ENCODE data around the gene IFITM10.
"Not testable (repeated sequence)": the region's sequence is repeated elsewhere in the genome, so short reads cannot be mapped to it uniquely, and the experiment has no call there.

Gene IFITM10

DNA sequence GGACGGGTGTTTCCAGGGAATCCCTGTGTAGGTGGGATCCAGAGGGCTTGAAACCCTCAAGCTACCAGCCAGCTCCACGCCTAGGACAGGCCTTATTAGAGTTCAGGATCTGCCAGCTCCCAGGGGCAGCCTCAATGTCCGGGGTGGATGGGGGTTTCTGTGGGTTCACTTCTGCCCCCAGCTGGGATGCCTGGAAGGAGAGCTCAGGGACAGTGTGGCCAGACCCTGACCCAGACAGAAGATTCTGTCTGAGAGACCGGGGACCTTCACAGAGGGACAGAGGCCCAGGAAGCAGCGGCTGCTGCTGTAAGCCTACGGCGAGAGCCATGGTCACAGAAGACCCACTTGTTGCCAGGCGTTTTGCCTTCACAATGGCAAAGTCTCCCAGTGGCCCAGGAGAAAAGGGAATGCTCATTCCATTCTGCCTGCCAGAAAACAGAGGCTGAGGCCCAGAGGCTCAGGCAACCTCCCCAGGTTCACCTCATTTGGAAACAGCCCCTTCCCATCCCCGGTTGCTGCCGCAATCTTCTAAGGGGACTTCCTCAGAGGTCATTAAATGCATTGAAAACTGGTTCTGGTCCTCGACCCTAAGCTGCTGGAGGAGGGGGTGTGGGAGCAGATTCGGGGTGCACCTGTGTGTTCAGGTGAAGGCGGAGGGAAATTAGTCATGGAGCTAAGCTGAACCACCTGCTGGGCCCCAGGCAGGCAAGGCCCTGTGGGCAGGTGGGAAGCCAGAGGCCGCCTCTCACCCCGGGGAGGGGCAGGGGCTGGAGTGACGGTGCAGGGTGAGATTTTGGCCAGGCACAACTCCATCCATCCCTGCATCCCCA is 58.3 kb downstream of the IFITM10 start:
- Histone ChIP-seq H4K20me1 (ENCODE audit: insufficient read depth) (no peaks in the 10 kb centered on the region), H3K27me3 (ENCODE audit: insufficient read depth, low read depth) (peaks cover 69% of the 10 kb centered on the region), H3K79me2 (ENCODE audit: insufficient read depth, low read depth) (no peaks in the 10 kb centered on the region), H3K9ac (no peak overlapping the region), H3K27ac (no peak overlapping the region), H3K4me1 (ENCODE audit: low read depth, poor library complexity, severe bottlenecking) (no peaks in the 10 kb centered on the region), H3K36me3 (ENCODE audit: insufficient read depth) (no peaks in the 10 kb centered on the region), H3K4me3 (IDR thresholded peaks at IDR 0.05; ENCODE audit: insufficient read depth, low read depth, low read length) (no peak overlapping the region), H2AFZ (ENCODE audit: low read depth) (no peak overlapping the region), H3K4me2 (no peak overlapping the region)
- TF ChIP-seq, protein P1, sequence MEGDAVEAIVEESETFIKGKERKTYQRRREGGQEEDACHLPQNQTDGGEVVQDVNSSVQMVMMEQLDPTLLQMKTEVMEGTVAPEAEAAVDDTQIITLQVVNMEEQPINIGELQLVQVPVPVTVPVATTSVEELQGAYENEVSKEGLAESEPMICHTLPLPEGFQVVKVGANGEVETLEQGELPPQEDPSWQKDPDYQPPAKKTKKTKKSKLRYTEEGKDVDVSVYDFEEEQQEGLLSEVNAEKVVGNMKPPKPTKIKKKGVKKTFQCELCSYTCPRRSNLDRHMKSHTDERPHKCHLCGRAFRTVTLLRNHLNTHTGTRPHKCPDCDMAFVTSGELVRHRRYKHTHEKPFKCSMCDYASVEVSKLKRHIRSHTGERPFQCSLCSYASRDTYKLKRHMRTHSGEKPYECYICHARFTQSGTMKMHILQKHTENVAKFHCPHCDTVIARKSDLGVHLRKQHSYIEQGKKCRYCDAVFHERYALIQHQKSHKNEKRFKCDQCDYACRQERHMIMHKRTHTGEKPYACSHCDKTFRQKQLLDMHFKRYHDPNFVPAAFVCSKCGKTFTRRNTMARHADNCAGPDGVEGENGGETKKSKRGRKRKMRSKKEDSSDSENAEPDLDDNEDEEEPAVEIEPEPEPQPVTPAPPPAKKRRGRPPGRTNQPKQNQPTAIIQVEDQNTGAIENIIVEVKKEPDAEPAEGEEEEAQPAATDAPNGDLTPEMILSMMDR (conservative IDR thresholded peaks at IDR 0.05; ENCODE audit: low read depth, low read length), result no peak

DNA sequence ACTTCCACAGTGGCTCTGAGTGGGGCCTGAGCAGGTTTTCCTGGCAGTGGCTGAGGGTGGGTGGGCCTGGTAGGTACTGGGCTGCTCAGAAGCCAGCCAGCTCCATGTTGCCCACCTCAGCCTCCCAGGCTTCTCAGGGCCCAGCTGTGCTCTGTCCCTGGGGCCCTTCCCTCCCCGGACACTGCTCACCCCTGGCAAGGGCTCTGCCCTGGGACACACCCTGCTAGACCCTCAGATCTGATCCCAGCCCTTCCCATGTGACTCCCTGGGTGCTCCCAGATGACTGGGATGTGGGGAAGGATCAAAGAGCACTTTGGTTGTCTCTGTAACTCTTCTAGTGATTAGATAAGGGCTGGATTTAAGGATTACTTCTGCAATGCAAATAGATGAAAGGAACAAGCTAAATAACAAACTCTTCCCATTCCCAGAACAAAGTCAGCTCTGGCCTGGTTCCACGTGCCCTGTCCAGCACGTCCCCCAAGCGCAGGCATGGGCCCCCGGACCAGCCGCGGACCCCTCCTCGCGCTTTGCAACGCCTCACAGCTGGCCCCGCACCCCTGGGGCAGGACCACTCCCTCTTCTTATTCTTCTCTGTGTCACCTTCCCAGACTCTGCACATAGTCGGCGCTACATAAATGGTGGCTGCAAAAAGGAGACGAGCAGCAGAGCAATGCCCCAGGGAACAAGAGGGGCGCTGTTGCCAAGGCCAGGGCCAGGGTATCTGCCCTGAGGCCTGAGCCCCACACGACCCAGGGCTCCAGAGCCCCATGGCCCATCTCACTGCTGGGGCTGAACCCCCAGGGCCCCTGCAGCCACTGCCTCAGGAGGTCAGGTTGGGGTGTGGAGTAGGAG is 59.1 kb downstream of the IFITM10 start:
- no peak overlapping the region for H2AFZ ChIP-seq (ENCODE audit: low read depth)
- no peak overlapping the region for H3K4me2 ChIP-seq
- H3K27ac ChIP-seq, result no peak overlapping the region
- no peak overlapping the region for H3K4me3 ChIP-seq (IDR thresholded peaks at IDR 0.05; ENCODE audit: insufficient read depth, low read depth, low read length)
- TF ChIP-seq, protein P1 (conservative IDR thresholded peaks at IDR 0.05; ENCODE audit: low read depth, low read length), result no peak
- no peaks in the 10 kb centered on the region for H3K79me2 ChIP-seq (ENCODE audit: insufficient read depth, low read depth)
- H4K20me1 ChIP-seq (ENCODE audit: insufficient read depth), result no peaks in the 10 kb centered on the region
- no peak overlapping the region for H3K9ac ChIP-seq
- H3K4me1 ChIP-seq (ENCODE audit: low read depth, poor library complexity, severe bottlenecking), result no peaks in the 10 kb centered on the region
- H3K27me3 ChIP-seq (ENCODE audit: insufficient read depth, low read depth), result peaks cover 60% of the 10 kb centered on the region
- no peaks in the 10 kb centered on the region for H3K36me3 ChIP-seq (ENCODE audit: insufficient read depth)

DNA sequence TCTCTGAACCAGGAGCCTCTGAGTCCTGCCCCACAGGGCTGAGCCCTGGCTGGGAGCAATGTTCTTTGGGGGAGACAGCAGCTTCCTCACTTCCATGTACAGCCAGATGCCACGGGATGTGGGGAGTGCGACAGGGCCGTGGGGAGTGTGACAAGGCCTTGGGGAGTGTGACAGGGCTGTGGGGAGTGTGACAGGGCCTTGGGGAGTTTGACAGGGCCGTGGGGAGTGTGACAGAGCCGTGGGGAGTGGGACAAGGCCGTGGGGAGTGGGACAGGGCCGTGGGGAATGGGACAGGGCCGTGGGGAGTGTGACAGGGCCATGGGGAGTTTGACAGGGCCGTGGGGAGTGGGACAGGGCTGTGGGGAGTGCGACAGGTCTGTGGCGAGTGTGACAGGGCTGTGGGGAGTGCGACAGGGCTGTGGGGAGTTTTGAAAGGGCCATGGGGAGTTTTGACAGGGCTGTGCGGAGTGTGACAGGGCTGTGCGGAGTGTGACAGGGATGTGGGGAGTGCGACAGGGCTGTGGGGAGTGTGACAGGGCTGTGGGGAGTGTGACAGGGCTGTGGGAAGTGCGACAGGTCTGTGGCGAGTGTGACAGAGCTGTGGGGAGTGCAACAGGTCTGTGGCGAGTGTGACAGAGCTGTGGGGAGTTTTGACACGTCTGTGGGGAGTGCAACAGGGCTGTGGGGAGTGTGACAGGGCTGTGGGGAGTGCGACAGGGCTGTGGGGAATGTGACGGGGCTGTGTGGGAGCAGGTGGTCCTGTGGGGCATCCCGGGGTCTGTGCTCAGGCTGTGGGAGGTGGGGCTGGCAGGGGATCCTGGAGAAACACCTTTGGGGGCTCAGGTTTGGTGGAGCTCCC is 60.0 kb downstream of the IFITM10 start:
- no peaks in the 10 kb centered on the region for H3K79me2 ChIP-seq (ENCODE audit: insufficient read depth, low read depth)
- H3K36me3 ChIP-seq (ENCODE audit: insufficient read depth), result no peaks in the 10 kb centered on the region
- H3K9ac ChIP-seq, result no peak overlapping the region
- TF ChIP-seq, protein P1 (conservative IDR thresholded peaks at IDR 0.05; ENCODE audit: low read depth, low read length), result no peak
- H3K4me3 ChIP-seq (IDR thresholded peaks at IDR 0.05; ENCODE audit: insufficient read depth, low read depth, low read length), result no peak overlapping the region
- no peak overlapping the region for H3K27ac ChIP-seq
- H4K20me1 ChIP-seq (ENCODE audit: insufficient read depth), result no peaks in the 10 kb centered on the region
- no peaks in the 10 kb centered on the region for H3K4me1 ChIP-seq (ENCODE audit: low read depth, poor library complexity, severe bottlenecking)
- H2AFZ ChIP-seq (ENCODE audit: low read depth), result no peak overlapping the region
- peaks cover 55% of the 10 kb centered on the region for H3K27me3 ChIP-seq (ENCODE audit: insufficient read depth, low read depth)
- no peak overlapping the region for H3K4me2 ChIP-seq

DNA sequence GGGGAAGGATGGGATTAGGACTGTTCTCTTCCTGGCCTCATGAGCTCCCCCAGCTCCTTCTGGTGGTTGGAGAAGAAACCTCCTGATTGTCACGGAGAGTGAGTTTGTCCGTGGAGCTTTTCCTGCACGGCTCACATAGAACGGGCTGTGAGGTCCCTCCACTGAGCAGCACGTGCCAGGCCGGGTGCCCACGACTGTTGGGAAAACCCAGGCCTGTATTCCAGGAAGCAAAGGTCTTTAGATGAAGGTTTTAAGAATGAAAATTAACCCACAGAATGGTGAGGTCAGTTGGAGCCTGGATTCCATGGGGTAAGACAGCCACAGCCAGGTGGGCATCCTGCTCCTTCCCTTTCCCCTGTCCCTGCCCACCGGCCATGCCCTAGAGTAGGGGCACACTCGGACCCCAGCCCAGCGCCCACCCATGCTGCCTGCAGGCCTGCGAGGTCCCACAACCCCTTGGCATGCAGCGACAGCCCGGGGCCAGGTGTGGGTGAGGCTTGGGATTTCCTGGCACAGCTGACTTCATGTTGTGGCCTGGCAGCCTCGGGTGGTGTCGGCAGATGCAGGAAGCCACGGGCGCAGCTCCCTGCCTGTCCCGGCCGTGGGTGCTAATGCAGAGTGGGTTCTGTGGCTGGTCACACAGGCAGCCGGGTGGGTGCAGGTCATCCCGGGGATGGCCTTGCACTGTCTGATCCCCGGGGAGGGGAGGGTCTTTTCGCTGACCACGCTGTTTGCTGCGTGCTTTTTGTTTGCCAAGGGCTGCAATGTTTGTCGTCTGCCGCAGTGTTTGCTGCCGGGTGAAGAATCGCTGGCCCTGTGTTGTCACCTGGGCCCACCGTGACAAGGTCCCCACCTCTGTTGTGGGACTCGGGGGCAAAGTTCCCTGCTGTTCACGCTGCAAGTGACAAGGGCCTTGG is 60.9 kb downstream of the IFITM10 start:
- H3K4me3 ChIP-seq (IDR thresholded peaks at IDR 0.05; ENCODE audit: insufficient read depth, low read depth, low read length); H3K79me2 ChIP-seq (ENCODE audit: insufficient read depth, low read depth); H3K4me1 ChIP-seq (ENCODE audit: low read depth, poor library complexity, severe bottlenecking); H3K4me2 ChIP-seq; H4K20me1 ChIP-seq (ENCODE audit: insufficient read depth); H3K27ac ChIP-seq; H3K9ac ChIP-seq; H3K36me3 ChIP-seq (ENCODE audit: insufficient read depth); H2AFZ ChIP-seq (ENCODE audit: low read depth): not testable (repeated sequence)
- H3K27me3 ChIP-seq (ENCODE audit: insufficient read depth, low read depth), result peaks cover 51% of the 10 kb centered on the region

DNA sequence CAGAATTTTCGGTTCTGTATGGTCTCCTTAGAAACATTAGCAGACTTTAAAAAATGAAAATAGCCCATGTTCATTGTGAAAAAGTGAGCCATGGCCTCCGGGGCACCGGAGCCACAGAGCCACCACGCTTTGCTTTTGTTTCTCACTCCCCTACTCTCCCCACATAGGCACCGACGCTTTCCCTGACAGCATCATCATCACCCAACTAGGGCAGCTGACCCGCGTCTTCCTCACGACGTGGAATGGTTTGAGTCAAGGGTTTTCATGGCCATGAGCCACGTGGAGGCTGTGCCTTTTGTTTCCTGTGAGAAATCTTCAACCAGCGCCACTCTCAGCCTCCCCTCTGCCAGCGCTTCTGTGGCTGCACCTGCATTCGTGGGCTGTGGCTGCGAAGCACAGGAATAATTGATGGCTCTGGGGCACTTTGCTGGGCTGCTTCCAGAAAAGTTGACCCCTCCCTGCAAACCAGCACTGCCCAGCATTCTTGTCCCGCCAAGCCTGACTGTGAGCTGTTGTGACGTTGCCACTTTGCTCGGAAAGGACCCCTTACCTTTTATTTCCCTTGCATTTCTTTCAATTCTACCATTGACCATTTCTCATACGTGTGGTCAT is 62.0 kb downstream of the IFITM10 start:
- peaks cover 51% of the 10 kb centered on the region for H3K27me3 ChIP-seq (ENCODE audit: insufficient read depth, low read depth)
- H3K79me2 ChIP-seq (ENCODE audit: insufficient read depth, low read depth); H3K4me3 ChIP-seq (IDR thresholded peaks at IDR 0.05; ENCODE audit: insufficient read depth, low read depth, low read length); H2AFZ ChIP-seq (ENCODE audit: low read depth); H3K4me2 ChIP-seq; H3K4me1 ChIP-seq (ENCODE audit: low read depth, poor library complexity, severe bottlenecking); H3K36me3 ChIP-seq (ENCODE audit: insufficient read depth); H4K20me1 ChIP-seq (ENCODE audit: insufficient read depth); H3K27ac ChIP-seq; H3K9ac ChIP-seq: not testable (repeated sequence)

DNA sequence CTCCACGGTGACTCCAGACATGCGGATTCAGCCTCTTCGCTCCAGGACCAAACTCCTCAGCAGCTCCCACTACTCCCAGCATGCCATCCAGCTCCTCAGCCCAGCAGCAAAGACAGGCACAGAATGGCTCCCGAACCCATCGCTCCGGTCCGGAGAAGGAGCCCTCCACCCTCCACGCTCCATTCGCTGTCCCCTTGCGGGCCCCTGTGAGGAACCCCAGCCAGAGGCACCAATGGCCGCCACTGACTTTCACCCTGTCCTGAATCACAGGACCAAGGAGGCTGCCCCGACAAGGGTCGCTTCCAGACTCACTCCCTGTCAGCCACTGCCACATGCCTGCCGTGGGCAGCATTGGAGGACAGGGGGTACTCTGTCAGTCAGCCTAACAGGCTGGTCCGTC is 64.2 kb downstream of the IFITM10 start:
- H3K27me3 ChIP-seq (ENCODE audit: insufficient read depth, low read depth), result peaks cover 52% of the 10 kb centered on the region
- H3K36me3 ChIP-seq (ENCODE audit: insufficient read depth); H3K4me2 ChIP-seq; H3K27ac ChIP-seq; H2AFZ ChIP-seq (ENCODE audit: low read depth); H3K4me1 ChIP-seq (ENCODE audit: low read depth, poor library complexity, severe bottlenecking); H4K20me1 ChIP-seq (ENCODE audit: insufficient read depth); H3K79me2 ChIP-seq (ENCODE audit: insufficient read depth, low read depth); H3K4me3 ChIP-seq (IDR thresholded peaks at IDR 0.05; ENCODE audit: insufficient read depth, low read depth, low read length); H3K9ac ChIP-seq: not testable (repeated sequence)
